ENCODE data around the gene PTPN6.
A peak's percentile ranks its signal among the peaks of the same experiment; 100 is the strongest.

Gene PTPN6

DNA sequence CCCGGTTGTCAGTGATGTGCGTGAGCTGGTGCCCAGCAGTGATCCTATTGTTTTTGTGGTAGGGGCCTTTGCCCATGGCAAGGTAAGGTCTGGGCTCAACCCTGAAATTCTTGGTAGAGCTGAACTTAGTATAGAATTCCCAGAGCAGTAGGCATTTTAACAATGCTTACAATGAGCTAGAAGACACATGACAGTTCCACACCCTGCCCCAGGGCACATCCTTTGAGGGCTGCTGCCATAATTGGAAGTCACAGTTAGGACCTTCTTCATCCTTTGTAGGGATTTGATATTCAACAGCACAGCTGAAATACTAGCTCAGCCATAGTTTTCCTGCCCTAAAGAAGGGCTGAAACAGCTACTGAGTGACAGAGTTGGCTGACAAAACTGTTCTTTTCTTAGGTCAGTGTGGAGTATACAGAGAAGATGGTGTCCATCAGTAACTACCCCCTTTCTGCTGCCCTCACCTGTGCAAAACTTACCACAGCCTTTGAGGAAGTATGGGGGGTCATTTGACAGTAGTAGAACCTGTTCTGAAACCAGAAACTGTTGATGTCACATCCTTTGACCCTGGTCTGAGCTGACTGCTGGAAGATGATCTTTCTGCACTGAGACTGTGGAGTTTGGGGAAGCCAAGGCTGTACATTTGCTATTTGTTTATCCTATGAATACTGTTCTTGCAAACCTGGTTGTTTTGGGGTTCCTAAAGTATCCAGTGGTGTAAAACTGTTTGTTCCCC lies 24.3 kb downstream of the PTPN6 start:
- no peak for DNase-seq

DNA sequence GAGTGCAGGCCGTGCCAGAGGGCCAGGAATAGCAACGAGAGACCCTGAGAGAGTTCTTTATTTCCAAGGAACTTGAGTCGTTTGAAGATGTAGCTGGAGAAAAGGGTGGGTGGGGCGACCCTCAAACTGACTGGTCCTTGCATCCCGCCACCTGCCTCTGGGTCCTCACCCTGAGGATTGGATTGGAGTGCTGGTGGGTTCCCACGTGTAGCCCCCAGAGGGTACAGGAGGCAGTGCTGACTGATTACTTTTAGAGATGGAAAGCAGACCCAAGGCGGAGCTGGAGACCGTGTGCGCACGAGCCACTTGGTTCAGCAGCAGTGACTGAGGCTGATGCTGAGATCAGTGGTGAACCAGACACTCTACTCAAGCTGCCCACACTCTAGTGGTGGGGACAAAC lies 26.5 kb downstream of the PTPN6 start:
- no peak for DNase-seq

DNA sequence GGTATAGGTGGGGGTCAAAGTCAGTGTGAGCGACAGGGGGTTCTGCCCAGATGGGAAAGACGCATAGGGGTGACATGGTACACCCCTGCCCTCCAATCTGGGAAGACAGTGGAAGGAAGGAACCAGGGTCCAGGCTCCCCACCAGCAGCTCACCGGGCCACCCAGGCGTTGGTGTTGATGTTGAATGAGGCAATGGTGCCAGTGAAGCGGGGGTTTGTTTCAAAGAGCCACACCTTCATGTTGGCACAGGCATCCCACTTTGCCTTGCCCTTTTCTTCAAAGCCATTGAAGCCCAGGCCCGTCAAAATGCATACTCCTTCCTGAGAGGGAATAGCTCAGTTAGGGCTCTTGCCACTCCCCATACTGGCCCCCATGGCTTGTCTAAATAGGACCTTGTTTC lies 27.0 kb downstream of the PTPN6 start:
- no peak for DNase-seq

GRCh38 chr12:6978611-6979011 lies 27.5 kb downstream of the PTPN6 start:
- DNase-seq = no peak

DNA sequence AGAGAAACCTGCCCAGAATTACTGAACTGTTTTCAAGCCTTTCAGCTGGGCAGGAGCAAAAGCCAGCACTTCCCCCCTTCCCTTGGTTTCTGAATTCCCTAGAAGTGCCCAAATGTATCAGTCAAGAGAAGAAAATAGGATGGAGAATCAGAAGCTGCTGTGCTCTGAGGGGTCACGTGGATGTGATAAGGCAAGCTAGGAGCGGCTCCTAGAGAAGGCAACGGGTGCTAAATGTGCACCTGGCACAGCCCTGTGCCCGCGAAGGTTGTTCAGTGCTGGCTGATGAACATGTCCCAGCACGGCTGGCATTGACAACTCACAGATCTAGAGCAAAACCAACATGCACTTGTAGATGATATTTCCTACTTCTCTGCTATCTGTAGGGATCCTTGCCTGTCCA lies 27.9 kb downstream of the PTPN6 start:
- DNase-seq = no peak

DNA sequence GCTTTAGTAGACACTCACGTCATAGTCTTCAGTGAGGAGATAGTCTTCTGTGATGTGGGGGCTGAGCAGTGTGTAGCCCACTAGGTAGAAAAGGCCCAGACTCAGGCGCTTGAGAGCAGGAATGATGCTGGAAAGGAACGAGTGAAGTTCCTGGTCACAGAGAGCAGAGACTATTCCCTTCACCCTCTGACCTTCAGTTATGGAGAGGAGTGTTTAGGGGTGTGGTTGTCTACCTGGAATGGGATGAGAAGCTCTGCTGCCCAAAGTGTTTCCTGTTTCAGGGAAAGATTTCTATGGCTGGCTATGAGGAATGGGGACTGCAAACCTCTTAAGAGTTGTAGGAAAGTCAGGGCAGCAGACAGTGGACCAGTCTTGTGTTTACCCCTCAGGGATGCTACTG lies 28.3 kb downstream of the PTPN6 start:
- DNase-seq = no peak

DNA sequence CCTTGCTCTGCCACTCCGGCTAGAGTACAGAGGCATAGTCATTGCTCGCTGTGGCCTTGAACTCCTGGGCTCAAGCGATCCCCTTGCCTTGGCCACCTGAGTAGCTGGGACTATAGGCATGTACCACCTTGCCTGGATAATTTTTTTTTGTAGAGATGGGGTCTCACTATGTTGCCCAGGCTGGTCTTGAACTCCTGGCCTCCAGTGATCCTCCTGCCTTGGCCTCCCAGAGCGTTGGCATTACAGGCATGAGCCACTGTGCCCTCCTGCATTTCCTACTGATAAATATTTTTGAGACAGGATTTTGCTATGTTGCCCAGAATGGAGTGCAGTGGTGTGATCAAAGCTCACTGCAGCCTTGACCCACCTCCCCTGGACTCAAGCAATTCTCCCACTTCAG lies 28.9 kb downstream of the PTPN6 start:
- no peak for DNase-seq

DNA sequence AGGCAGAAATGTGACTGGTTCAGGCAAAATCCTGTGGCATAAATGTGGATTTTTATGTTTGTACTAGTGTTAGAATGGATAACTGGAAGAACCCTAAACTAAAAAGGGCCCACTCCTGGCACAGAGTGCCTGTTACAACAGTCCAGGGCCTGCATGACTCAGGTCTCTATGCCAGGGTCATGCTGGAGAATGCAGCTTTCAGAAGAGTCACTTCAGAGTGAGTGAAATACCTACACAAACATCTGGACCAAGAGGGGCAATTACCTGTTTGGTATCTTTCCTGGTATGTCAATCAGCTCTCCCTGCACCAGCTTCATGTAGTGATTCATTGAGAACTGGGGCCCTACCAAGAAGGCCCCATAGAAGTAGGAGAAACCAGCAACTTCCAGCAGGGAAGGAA lies 29.6 kb downstream of the PTPN6 start:
- no peak for DNase-seq

- DNase-seq = no peak
Observed at GRCh38 chr12:6981152-6982052, 30.2 kb downstream of the PTPN6 start.

DNA sequence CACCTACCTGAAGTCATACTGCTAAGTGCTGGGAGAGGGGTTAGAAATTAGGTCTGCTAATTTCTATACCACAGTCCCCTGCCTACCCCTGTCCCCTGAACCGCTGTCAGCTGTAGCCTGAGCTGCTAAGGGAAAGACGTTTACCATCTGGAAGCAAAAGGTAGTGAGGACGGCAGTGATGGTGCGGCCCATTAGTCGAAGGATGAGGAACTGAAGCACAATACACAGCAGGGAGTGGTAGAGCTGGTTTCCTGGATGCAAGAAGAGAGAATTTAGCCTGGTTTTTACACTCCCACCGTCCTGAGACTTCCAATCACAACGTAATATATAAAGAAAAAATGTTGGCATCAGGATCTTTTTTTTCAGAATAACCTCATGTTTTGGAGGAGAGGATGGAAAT lies 31.4 kb downstream of the PTPN6 start:
- DNase-seq = no peak

GRCh38 chr12:6987956-6988553 lies 36.9 kb downstream of the PTPN6 start:
- DNase-seq = no peak

- peak; percentile 32 for DNase-seq
Observed at GRCh38 chr12:6996040-6996441, 44.9 kb downstream of the PTPN6 start.

- DNase-seq = no peak
Observed at GRCh38 chr12:6998715-6999451, 47.7 kb downstream of the PTPN6 start.

DNA sequence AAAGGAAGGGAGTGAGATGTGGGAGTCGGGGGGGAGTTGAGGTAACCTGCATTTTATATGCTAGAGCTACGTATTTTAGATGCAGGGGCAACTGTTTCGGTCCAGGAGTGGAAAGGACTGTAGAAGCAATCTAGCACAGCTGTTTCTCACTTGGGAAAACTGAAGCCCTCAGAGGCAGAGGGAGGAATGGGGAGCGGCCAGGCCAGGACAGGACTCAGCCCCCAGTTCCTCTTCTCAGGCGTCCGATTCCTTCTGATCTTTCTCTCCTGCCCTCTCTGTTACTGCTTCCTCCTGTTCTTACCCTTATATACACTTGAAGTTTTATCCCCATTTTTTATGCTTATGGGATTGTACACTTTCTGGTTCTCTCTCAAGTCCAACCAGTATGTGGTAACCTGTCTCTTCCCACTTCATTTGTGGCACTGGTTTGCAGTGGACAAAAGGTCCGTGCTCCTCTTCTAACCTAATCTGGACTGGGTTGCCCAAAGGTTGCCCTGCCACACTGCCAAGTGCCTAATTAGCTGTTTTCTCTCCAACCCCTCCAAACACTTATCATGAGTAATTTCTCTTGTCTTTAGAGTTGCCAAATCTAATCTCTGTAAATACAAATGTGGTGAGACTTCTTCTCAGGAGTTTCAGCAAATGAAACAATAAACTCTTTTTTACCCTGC lies 50.9 kb downstream of the PTPN6 start:
- DNase-seq = no peak

DNA sequence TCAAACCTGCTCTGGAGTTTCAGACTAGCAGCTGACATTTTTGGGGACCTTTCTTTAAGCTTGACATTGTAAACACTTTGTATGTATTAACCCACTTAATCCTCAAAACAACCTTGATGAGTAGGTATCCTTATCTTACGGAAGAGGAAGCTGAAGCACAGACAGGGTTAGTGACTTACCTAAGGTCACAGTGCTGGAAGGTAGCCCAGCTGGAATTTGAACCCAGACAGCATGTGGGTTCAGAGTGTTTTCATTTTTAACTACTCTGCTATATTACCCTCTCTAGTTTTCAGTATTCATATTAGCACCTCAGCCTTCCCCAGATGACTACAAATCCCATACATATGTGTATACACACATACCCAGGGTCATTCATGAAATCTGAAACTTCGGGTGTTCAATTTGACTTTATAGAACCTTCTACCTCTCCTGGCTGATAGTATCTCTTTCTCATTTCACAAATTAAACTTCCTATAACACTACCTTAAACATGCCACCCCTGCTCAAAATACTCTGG lies 53.2 kb downstream of the PTPN6 start:
- no peak for DNase-seq

GRCh38 chr12:7004840-7005239 lies 53.7 kb downstream of the PTPN6 start:
- no peak for DNase-seq

- DNase-seq = peak; percentile 36
Observed at GRCh38 chr12:7005311-7005710, 54.2 kb downstream of the PTPN6 start.

DNA sequence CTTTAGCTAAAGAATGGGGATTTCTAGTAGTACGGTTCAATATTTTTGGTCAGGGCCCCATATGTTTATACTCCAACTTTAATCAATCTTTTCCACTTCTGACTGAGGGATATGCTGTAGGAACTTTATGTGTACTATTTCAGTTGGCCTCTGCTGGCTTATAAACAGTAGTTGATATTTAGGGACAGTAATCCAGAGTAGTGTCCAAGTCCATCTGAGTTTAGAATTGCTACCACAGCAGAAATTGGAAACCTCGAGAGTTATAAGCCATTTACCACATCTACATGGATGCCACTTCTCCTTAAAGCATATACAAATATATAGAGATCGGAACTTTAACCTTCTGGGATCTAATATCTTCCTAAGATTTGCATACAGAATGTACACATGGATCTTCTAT lies 55.5 kb downstream of the PTPN6 start:
- DNase-seq = no peak

DNA sequence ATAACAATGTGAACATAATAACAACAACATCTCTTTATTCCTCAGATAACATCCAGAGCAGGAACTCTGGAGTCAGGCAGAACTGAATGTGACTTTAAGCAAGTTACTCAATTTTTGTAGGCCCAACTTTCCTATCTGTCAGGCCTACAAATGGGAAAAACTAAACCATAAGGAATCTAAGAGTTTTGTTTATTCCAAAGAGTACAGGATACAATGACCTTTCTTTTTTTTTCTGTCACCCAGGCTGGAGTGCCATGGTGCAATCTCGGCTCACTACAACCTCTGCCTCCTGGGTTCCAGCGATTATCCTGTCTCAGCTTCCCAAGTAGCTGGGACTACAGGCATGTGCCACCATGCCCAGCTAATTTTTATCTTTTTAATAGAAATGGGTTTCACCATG lies 57.7 kb downstream of the PTPN6 start:
- no peak for DNase-seq

- DNase-seq = no peak
Observed at GRCh38 chr12:7009512-7009911, 58.4 kb downstream of the PTPN6 start.

Measured in hematopoietic multipotent progenitor cell treated with erythropoietin and hydrocortisone succinate and interleukin-3 and kit ligand, for 8 days (in vitro differentiated cells).